ENCODE results near the gene TBX19. TPM values are rescaled to one million over a fixed set of nuclear protein-coding genes. Genes with fewer than 3 reads are reported as not detected.

TBX19 gene
- total and polyA plus RNA-seq, 2 of the 4 experiments (the other 2 are of a cell fraction) = 0.18 to 0.89 TPM

DNA sequence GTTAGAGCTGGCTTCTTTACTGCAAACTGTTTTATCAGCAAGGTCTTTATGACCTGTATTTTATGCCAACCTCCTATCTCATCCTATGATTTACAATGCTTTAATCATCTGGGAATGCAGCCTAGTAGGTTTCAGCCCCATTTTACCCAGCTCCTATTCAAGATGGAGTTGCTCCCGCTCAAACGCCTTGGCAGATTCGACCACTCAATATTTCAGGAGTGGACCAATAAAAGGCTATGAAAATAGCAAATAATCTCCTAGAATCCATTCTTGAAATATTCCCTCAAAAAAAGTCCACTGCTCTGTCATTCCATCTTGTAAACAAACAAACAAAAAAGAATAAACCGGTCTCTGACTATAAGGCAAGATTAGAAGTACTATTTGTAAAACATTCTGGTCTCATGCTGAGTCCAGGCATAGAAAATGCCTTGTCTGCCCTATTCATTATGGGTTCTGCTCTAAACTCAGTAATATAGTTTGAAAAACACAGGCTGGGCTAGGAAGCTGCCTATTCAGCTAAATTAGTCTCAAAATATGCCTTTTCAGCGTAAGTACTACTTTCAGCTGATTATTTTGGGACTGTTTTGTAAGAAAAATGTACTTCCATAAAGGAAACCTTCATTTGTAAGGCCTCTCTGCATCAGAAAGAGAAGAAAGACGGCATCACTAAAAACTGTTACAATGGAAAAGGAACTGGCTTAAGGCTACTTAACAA is 53.0 kb downstream of the TBX19 start:
- TF ChIP-seq, protein P1, sequence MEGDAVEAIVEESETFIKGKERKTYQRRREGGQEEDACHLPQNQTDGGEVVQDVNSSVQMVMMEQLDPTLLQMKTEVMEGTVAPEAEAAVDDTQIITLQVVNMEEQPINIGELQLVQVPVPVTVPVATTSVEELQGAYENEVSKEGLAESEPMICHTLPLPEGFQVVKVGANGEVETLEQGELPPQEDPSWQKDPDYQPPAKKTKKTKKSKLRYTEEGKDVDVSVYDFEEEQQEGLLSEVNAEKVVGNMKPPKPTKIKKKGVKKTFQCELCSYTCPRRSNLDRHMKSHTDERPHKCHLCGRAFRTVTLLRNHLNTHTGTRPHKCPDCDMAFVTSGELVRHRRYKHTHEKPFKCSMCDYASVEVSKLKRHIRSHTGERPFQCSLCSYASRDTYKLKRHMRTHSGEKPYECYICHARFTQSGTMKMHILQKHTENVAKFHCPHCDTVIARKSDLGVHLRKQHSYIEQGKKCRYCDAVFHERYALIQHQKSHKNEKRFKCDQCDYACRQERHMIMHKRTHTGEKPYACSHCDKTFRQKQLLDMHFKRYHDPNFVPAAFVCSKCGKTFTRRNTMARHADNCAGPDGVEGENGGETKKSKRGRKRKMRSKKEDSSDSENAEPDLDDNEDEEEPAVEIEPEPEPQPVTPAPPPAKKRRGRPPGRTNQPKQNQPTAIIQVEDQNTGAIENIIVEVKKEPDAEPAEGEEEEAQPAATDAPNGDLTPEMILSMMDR (conservative IDR thresholded peaks at IDR 0.05; ENCODE audit: low read depth, low read length) = no peak
- no peak for TF ChIP-seq CEBPB (IDR thresholded peaks at IDR 0.05; ENCODE audit: low read depth, low read length)
- WGBS, 2 experiments (ENCODE audit: extremely low coverage in 2 of 2, insufficient read length in 1 of 2) = no CpG with 5 or more reads among the region's 6 CpGs
- BruUV-seq (replicated peaks) = no TSS peak

More for the DNA sequence above, 53.0 kb downstream of the TBX19 start:
- DNase-seq (no peak), ATAC-seq (ENCODE audit: low read depth) (no peak)
- Histone ChIP-seq H3K27ac (ENCODE audit: insufficient read depth, low read length) (no peak overlapping the region), H4K20me1 (ENCODE audit: insufficient read depth, low read length) (no peaks in the 10 kb centered on the region), H3K56ac (ENCODE audit: extremely low read depth, insufficient read depth, low read length) (no peak overlapping the region), H3K4ac (ENCODE audit: low read depth, low read length) (no peak overlapping the region), H2BK20ac (ENCODE audit: low read depth, low read length) (no peak overlapping the region), H3K79me1 (ENCODE audit: low read depth in 1 of 2, low read length in 2 of 2) (no peaks in the 10 kb centered on the region), H3K4me3 (ENCODE audit: insufficient read depth, low read depth, low read length) (no peak overlapping the region), H2BK120ac (ENCODE audit: low read depth, low read length) (no peak overlapping the region), H2BK5ac (ENCODE audit: low read depth, low read length, poor library complexity, severe bottlenecking) (no peak overlapping the region), H3K27me3 (ENCODE audit: control insufficient read depth, insufficient read depth, low read length) (peaks cover 4% of the 10 kb centered on the region), H3K23ac (ENCODE audit: low read depth, low read length) (no peak overlapping the region), H3K36me3 (ENCODE audit: control insufficient read depth, insufficient read depth, low read length) (no peaks in the 10 kb centered on the region), H2AK9ac (replicated peaks; ENCODE audit: low read depth, low read length, poor library complexity) (no peak overlapping the region), H3K4me1 (ENCODE audit: control insufficient read depth, insufficient read depth, low read length) (no peaks in the 10 kb centered on the region), H2AK5ac (ENCODE audit: low read depth, low read length) (no peak overlapping the region), H3K4me2 (ENCODE audit: low read depth, low read length) (no peak overlapping the region), H2BK15ac (ENCODE audit: low read depth, low read length) (no peak overlapping the region), H3K18ac (ENCODE audit: low read depth, low read length) (no peak overlapping the region), H4K91ac (ENCODE audit: insufficient read depth, low read depth, low read length) (no peak overlapping the region), H3K9ac (ENCODE audit: low read depth, low read length) (no peak overlapping the region), H3K9me3 (ENCODE audit: control insufficient read depth, insufficient read depth, low read length) (no peaks in the 10 kb centered on the region), H3K9me1 (ENCODE audit: insufficient read depth, low read length) (no peaks in the 10 kb centered on the region), H4K5ac (ENCODE audit: low read depth, low read length) (no peak overlapping the region), H4K8ac (ENCODE audit: low read depth in 2 of 2, low read length in 2 of 2) (no peak overlapping the region), H3K14ac (replicated peaks; ENCODE audit: low read depth, low read length) (no peak overlapping the region), H2AFZ (replicated peaks; ENCODE audit: low read length, poor library complexity) (no peak overlapping the region)
- dilution Hi-C loops (cut with HindIII; ENCODE audit: low sequenced_read_pairs, unreplicated experiment) (no loop called here), intact Hi-C loops (cut with micrococcal nuclease) (no loop called here), in situ Hi-C loops (cut with MboI; ENCODE audit: low sequenced_read_pairs) (loop anchor here (25.0 kb wide), 1 partner anchor 1029 kb away; the partner anchor contains the start of genes BLZF1 and NME7)
- POLR2A ChIA-PET (ENCODE audit: unreplicated experiment) = no interaction called here
- CTCF ChIA-PET = interaction anchor here (0.5 to 2.5 kb wide), 3 partner anchors 9 to 96 kb away, joined by 3 to 11 read pairs (median 5); no protein-coding TSS in a partner anchor
